GM12878 (cell line): ENCODE results near the gene E2F7. TPM values are rescaled to one million over a fixed set of nuclear protein-coding genes. Genes with fewer than 3 reads are reported as not detected.

Source experiments
- BCL11A ChIP-seq: IDR thresholded peaks from 2 replicates; pipeline ENCODE4 v1.6.1; 2011; ENCODE audit warnings: low read depth, low read length
- BMI1 ChIP-seq: fragments of 450-650 bp; IDR thresholded peaks from 2 replicates; pipeline ENCODE4 v1.6.1; 2016; ENCODE audit warnings: mild to moderate bottlenecking, moderate library complexity, borderline replicate concordance
- CBFB ChIP-seq: IDR thresholded peaks from 2 replicates; pipeline ENCODE4 v1.6.1; 2016; ENCODE audit warnings: antibody characterized with exemption, low read depth
- CBX5 ChIP-seq: sonication (generic); IDR thresholded peaks from 2 replicates; pipeline ENCODE4 v1.6.1; 2016; ENCODE audit warnings: low read depth, moderate library complexity, mild to moderate bottlenecking, inconsistent platforms
- CHD4 ChIP-seq: fragments of 200-600 bp; sonication (generic); IDR thresholded peaks from 2 replicates; pipeline ENCODE4 v1.6.1; 2016; ENCODE audit warnings: mild to moderate bottlenecking
- HDAC6 ChIP-seq: fragments of 200-600 bp; sonication (generic); IDR thresholded peaks from one replicate; pipeline ENCODE4 v1.8.0; 2017; ENCODE audit warnings: antibody characterized with exemption; ENCODE audit not compliant: unreplicated experiment
- JUNB ChIP-seq: IDR thresholded peaks from 2 replicates; pipeline ENCODE4 v1.6.1; 2016; ENCODE audit warnings: antibody characterized with exemption, mild to moderate bottlenecking
- MEF2A ChIP-seq: IDR thresholded peaks from 2 replicates; pipeline ENCODE4 v1.6.1; 2011; ENCODE audit warnings: low read depth, mild to moderate bottlenecking, low read length, moderate library complexity; ENCODE audit not compliant: insufficient read depth
- NKRF ChIP-seq: fragments of 450-650 bp; conservative IDR thresholded peaks from 2 replicates; pipeline ENCODE4 v1.6.1; 2017; ENCODE audit warnings: mild to moderate bottlenecking, moderate library complexity
- USF2 ChIP-seq: IDR thresholded peaks from 2 replicates; pipeline ENCODE4 v1.6.1; 2011; ENCODE audit warnings: low read depth, low read length, improper control_type of control experiment, borderline replicate concordance
- ZNF384 ChIP-seq: IDR thresholded peaks from 2 replicates; pipeline ENCODE4 v1.6.1; 2012; ENCODE audit warnings: low read depth, mild to moderate bottlenecking, low read length, improper control_type of control experiment, borderline replicate concordance
- polyA plus RNA-seq, 11 experiments: library from polyadenylated mRNA; depleted of rRNA in 4 of 11; unstranded in 6 of 11; stranded (reverse) in 5 of 11; fragments of >200 nt; fragmentation: Nextera tagmentation in 4 of 11; fragmentation: Illumina TruSeq in 1 of 11; extraction: Ambion mirVana in 4 of 11; extraction: Trizol in 1 of 11; gene quantifications; 1 replicate in 1 of 11; 2 replicates in 10 of 11; pipeline versions ENCODE4 v1.2.1 to v1.2.3, GENCODE V29; 2011 to 2016; ENCODE audit warnings: inconsistent platforms in 2 of 11, missing spikeins in 2 of 11, low read depth in 1 of 11
- total RNA-seq, 4 experiments: library from RNA; depleted of rRNA in 3 of 4; stranded (reverse); fragments of >200 nt in 3 of 4; fragmentation: Illumina TruSeq in 1 of 4; extraction: Trizol in 1 of 4; gene quantifications; 2 replicates each; pipeline versions ENCODE4 v1.2.1 to v1.2.3, GENCODE V29; 2013 to 2021
- TF ChIP-seq, protein P1 (sequence below): fragments of 150-350 bp; IDR thresholded peaks from 2 replicates; pipeline ENCODE4 v1.6.1; 2016; ENCODE audit warnings: low read depth, low read length

The E2F7 gene
- total and polyA plus RNA-seq, 10 of the 15 experiments (the other 5 are each of a cell fraction or from before 2014, with no cell fraction given) = 5.6 to 32.1 (median 19.9) TPM

DNA sequence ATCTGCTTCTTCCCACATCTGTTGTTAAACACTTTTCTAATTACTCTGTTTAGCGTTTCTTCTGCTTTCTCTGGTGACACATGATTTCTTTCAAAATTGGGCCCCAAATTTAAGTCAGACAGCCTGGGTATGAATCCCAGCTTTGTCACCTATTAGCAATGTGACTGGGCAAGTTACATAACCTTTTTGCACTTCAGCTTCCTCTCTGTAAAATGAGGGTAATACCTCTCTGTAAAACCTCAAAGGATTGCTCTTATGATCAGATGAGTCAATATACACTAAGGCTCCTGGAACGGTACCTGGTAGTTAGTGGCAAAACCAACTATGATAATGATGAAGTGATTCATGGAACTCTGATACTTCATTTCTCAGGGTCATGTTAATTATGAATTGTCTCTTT, 33.0 kb downstream of the E2F7 start (continued):
- TF ChIP-seq MEF2A = no peak
- TF ChIP-seq CHD4 = no peak
- TF ChIP-seq CBFB = no peak
- TF ChIP-seq, protein P1, sequence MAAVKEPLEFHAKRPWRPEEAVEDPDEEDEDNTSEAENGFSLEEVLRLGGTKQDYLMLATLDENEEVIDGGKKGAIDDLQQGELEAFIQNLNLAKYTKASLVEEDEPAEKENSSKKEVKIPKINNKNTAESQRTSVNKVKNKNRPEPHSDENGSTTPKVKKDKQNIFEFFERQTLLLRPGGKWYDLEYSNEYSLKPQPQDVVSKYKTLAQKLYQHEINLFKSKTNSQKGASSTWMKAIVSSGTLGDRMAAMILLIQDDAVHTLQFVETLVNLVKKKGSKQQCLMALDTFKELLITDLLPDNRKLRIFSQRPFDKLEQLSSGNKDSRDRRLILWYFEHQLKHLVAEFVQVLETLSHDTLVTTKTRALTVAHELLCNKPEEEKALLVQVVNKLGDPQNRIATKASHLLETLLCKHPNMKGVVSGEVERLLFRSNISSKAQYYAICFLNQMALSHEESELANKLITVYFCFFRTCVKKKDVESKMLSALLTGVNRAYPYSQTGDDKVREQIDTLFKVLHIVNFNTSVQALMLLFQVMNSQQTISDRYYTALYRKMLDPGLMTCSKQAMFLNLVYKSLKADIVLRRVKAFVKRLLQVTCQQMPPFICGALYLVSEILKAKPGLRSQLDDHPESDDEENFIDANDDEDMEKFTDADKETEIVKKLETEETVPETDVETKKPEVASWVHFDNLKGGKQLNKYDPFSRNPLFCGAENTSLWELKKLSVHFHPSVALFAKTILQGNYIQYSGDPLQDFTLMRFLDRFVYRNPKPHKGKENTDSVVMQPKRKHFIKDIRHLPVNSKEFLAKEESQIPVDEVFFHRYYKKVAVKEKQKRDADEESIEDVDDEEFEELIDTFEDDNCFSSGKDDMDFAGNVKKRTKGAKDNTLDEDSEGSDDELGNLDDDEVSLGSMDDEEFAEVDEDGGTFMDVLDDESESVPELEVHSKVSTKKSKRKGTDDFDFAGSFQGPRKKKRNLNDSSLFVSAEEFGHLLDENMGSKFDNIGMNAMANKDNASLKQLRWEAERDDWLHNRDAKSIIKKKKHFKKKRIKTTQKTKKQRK = no peak
- no peak for TF ChIP-seq NKRF
- no peak for TF ChIP-seq BCL11A
- no peak for TF ChIP-seq JUNB
- TF ChIP-seq HDAC6 = no peak
- TF ChIP-seq ZNF384 = no peak
- TF ChIP-seq CBX5 = no peak
- TF ChIP-seq BMI1 = no peak
- no peak for TF ChIP-seq USF2
